Activated naive CD4-positive, alpha-beta T cell treated with anti-CD3 and anti-CD28 coated beads, Interleukin-2, amount 50 U/mL, for 72 hours (primary cell): ENCODE measurements around the gene EBF3. TPM values are rescaled to one million over a fixed set of nuclear protein-coding genes. Genes with fewer than 3 reads are reported as not detected.

Experiments used
- ATAC-seq, 2 donors: fragments of 150-1000 bp; cut with Tn5 transposase; 2 replicates each; pipeline ENCODE4 v1.10.0; 2021; ENCODE audit warnings: mild to moderate bottlenecking in 2 of 2, moderate library complexity in 2 of 2
- DNase-seq, 2 donors: peaks; one replicate each; pipeline ENCODE4 v3.0.0; 2021 to 2022; ENCODE audit warnings: low spot score in 2 of 2
- H3K27ac Mint-ChIP-seq, 2 donors: one replicate each; pipeline ENCODE4 v1.8.0; 2022; ENCODE audit warnings: mild to moderate bottlenecking in 2 of 2, mixed read lengths in 2 of 2
- H3K36me3 Mint-ChIP-seq, 2 donors: one replicate each; pipeline ENCODE4 v1.8.0; 2022; ENCODE audit warnings: mixed read lengths in 2 of 2
- H3K9me3 Mint-ChIP-seq, 2 donors: one replicate each; pipeline ENCODE4 v1.8.0; 2022; ENCODE audit warnings: mixed read lengths in 2 of 2
- total RNA-seq, 2 donors: library from RNA; stranded (reverse); gene quantifications; one replicate each; pipeline ENCODE4 v1.2.3, GENCODE V29; 2022

EBF3 gene
- total RNA-seq, 2 donors from 2014 or later: not detected

DNA sequence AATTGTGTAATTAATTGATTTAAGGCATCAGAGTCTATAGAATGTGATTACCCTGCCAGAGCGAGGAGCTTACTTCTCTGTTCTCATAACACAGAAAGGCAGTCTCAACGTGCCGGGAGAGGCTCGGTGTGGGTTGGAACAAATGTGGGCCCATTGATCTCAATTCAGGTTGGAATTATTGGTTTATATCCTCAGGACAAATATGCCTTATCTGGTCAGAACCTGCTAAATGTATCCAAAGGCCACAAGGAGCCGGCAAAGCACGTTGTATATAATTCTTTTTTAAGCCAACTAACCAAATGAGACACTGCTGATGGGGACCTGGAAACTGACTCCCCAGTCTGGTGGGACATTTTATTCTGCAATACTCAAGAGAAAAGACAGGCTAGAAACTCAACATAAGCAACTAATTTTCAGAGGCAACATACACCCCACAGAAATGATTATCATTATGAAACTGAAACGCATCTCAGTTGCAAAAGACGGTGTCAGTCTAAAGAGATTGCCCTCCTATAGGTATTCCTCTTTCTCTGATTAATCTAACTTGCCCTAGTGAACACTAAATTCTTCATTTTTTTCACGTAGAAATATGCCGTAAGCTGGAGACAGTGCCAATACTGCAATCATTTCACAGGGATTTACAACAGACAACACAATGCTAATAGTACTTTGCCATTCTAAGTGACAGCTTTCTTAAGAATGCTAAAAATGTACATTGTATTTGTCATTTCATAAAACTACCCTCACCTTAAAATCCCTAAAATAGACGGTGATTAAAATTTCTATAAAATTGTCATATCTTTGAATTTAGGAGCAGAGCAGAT, 9.4 kb downstream of the EBF3 start:
- DNase-seq (no peak), ATAC-seq (no peak)
- H3K36me3 Mint-ChIP-seq: peaks cover 0 to 18% of the 10 kb centered on the region in 2 donors
- H3K27ac Mint-ChIP-seq: no peak overlapping the region
- no peaks in the 10 kb centered on the region for H3K9me3 Mint-ChIP-seq

DNA sequence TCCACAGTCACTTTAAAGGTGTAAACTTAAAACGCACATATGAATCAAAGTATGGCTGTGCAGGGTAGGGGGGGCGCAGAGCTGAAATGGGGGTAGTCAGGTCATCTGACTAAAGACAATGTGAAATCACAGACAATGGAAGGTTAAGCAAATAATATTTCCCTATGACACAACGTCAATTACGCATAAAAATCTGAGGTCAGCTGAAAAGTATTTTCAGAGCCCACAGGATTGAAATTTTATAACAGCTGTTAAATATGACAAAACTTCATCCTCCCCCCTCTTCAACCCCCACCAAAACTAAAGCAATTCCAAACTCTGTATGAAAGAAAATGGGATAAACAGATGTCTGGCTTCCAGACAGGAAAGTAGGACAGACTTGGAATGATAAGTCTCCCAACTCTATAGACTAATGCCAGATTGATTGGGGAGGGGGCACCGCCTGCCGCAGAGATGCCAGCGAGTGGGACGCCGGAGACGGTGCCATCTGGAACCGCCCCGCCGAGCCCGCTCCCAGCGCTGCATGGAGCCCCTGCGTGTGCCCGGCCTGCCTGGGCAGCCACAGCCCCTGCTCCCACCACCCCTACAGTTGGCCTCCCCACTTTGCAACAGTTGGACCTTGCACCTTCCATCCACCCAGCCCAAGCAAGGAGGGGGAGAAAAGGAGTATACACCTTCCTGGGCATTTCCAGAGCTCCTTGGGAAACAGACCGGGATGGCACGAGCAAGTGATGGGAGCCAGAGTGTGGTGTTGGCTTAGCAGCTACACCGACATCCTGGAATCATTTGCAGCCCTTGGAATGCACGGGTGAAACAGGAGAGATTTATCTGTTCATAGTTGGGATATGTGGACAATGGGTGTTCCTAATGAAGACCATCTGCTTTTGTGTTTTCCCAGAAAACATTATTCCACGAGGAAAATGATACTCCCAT, 10.7 kb downstream of the EBF3 start:
- Mint-ChIP-seq H3K27ac (no peak overlapping the region), H3K36me3 (peaks cover 0 to 17% of the 10 kb centered on the region in 2 donors), H3K9me3 (no peaks in the 10 kb centered on the region)
- ATAC-seq: no peak
- DNase-seq: no peak

DNA sequence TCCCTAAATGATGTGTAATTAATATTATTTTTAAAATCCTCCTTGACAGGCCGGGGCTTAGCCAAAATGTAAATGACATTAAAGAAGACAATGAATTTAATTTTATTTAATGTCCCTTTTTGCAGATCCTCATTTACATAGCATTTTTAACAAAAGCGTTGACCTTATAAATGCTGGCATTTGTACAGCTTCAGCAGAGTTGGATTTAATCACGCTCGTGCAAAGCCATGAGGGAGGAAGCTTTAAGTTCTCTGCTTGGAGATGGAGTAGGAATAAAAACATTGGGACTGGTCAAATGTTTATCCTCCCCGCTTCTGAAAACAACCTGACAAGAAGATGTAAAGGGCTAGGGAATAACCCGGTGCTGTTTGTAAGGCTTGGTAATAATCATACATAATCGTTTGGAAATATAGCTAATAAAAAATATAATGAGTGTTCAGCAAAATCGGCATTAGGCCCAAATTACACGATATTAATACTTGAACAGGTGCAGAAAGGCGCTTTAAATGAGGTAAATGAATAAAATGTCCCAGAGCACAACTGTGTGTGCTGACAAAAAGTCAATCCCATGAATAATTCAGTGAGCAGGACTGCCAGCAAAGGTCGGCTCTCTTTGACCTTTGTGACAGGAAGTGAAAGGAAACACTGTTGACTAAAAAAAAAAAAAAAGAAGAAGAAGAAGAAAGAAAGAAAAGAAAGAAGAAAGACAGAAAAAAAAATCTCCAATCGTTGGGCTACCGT, 11.5 kb downstream of the EBF3 start:
- DNase-seq: no peak
- Mint-ChIP-seq H3K9me3 (no peaks in the 10 kb centered on the region), H3K36me3 (peaks cover 0 to 12% of the 10 kb centered on the region in 2 donors), H3K27ac (no peak overlapping the region)
- no peak for ATAC-seq

DNA sequence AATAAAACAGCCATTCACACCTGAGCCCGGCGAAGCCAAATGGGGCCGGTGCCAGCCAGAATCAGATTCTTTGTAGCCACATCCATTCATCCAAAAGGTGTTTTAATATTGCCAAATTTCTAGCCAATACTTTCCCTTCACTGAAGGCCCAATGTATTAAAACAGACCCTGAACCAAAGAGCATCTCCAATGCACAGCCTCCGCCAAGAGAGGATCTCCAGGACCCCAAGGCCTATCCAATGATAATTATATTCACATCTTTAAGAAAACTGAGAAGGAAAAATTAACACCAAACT, 12.2 kb downstream of the EBF3 start:
- Mint-ChIP-seq H3K9me3 (no peaks in the 10 kb centered on the region), H3K36me3 (peaks cover 0 to 6% of the 10 kb centered on the region in 2 donors), H3K27ac (no peak overlapping the region)
- no peak for DNase-seq
- ATAC-seq: no peak

DNA sequence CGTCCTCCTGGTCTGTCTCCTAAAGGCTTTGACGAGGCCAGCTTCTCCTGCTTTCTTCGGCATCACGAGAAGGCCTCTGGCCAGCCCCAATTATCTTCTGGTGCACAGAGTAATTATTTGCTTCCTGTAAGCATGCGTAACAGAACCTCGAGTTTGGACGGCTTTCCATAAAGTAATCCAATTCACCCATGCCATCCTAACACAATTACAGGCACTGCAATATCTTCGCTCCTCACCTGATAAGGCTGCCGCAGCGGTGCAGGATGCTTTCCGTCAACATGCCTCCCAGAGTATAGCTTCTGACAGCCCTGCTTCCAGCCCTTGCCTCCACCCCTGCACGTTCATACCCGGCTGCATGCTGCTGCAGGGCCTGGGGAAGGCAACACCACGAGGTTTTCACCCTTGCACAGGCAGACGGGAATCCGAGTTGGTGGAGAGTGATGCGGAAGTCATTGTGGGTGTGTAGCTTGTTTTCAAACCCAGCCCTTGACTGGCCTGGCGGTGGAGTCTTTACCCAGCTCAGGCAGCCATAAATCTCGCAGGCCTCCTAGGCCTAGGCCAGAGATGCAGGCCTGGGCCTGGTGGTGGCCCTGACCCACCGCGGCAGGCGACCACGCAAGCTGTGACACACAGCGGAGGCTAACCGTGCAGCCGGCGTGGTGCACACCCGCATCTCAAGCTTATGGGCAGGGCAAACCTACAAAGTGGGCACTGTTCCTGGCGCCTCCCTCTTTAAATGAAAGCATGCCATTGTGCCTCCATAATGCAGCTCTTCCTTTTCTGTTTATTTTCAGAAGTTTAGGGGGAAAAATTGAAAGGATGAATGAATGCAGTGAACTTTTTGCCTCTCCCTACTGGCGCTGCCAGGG, 12.7 kb downstream of the EBF3 start:
- H3K36me3 Mint-ChIP-seq: peaks cover 0 to 3% of the 10 kb centered on the region in 2 donors
- DNase-seq: no peak
- H3K9me3 Mint-ChIP-seq: no peaks in the 10 kb centered on the region
- no peak for ATAC-seq
- no peak overlapping the region for H3K27ac Mint-ChIP-seq

DNA sequence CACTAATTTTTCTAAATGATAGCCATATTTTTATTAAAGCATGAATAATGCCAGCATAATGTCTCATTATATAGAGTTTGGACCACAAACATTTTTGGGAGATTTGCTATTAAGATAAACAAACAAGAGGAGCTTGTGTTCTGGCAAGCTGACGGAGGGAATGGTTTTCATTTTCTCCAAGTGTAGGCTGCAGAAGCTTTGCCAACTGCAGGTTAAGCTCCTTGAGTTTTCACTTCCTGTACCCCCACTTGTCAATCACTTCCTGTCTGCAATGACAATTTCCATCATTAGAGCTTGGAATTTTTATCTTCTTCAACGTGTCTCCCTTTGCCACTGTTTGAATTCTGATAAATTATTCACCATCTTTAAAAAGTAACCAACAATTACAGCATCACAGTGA, 13.4 kb downstream of the EBF3 start:
- H3K36me3 Mint-ChIP-seq: no peaks in the 10 kb centered on the region
- no peaks in the 10 kb centered on the region for H3K9me3 Mint-ChIP-seq
- ATAC-seq: no peak
- DNase-seq: no peak
- no peak overlapping the region for H3K27ac Mint-ChIP-seq

DNA sequence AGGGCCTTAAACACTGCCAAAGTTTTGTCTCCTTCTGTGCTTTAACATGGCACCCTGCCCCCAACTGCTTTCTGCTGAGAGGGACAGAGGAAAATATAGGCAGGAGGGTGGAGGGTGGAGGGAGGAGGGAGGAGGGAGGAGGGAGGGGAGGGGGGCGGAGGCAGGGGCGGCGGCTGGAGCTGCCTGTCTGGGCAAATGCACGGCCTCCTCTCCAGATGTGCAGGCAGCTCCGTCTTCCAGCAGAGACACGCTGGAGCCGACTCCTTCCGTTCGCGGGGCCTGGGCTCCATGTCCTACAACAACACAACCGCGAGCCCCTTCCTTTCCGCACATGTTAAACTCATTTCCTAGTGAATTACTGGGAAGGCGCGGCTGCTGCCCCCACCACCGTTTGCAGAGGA, 14.2 kb downstream of the EBF3 start:
- Mint-ChIP-seq H3K27ac (no peak overlapping the region), H3K9me3 (no peaks in the 10 kb centered on the region), H3K36me3 (no peaks in the 10 kb centered on the region)
- DNase-seq: no peak
- ATAC-seq: no peak

DNA sequence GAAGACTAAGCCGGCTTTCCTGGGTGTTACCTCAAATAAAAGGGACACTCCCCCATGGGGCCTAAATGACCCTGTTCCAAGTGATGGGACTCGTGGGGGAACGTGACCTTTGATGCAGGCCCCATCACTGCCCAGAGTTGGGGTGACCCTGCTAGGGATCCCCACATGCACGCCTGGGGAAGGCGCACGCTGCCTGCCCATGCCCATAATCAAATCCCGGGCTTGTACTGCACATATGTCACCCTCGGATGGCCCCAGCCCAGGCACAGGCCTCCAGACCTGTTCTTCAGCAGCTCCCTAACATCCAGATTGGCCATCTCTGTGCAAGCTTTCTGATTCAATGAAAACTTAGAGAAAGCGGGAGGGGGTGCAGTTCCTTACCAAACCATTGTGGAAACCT, 14.7 kb downstream of the EBF3 start:
- ATAC-seq (no peak), DNase-seq (no peak)
- Mint-ChIP-seq H3K27ac (no peak overlapping the region), H3K9me3 (no peaks in the 10 kb centered on the region), H3K36me3 (no peaks in the 10 kb centered on the region)

DNA sequence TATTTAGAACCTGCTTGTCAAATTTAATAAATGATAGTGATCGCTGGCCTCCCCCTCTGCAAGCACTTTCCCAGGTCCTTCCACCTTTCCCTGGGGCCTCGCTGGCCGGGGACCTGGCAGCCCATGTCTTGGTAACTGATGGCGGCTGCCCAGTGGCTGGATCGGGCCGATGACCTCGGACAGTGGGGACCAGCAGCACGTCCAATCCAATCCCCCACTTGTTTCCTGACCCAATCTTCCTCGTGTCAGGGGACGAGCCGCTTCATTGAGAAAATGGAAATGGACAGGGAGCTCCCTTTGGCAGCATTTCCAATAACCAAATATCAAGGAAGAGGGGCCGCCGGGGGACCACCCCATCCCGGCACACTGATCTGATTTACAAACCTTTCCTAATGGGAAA, 17.2 kb downstream of the EBF3 start:
- no peaks in the 10 kb centered on the region for H3K9me3 Mint-ChIP-seq
- ATAC-seq (no peak), DNase-seq (no peak)
- no peaks in the 10 kb centered on the region for H3K36me3 Mint-ChIP-seq
- H3K27ac Mint-ChIP-seq: no peak overlapping the region

DNA sequence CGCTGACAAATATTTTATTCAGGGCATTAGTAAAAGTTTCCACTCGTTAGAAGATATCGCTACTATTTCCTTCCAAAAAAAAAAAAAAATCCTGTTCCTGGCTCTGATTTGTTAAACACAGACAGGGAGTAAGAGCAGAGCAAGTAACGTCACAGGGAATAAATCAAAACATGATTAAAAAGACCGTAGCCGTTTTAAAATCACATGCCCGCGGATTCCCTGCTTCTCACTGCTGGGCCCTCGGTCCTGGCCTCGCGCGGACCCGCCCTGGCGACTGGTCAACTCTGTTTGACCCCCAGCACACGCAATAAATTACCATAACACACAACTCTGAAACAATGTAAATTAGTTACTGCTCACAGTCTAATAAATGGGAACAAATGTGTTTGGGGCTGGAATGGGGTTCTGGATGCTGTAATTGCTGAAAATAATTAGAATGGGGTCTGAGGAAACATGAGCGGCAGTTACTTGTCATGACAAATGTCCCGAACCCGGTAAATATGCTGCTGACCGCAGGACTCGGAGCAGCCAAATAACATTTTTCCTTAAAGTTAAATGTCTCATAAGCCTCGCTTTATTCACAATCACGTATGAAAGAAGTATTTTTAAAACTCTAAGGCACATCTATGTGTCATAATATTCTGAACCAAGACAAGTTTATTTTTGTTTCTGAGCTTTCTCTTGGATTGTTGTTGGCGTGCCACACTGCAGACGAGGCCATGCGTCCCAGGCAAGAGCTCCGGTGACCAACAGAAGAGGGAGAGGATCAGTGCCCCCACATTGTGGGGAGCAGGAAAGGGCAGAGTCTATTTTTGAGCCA, 17.9 kb downstream of the EBF3 start:
- no peaks in the 10 kb centered on the region for H3K9me3 Mint-ChIP-seq
- DNase-seq (no peak), ATAC-seq (no peak)
- H3K36me3 Mint-ChIP-seq: no peaks in the 10 kb centered on the region
- no peak overlapping the region for H3K27ac Mint-ChIP-seq

DNA sequence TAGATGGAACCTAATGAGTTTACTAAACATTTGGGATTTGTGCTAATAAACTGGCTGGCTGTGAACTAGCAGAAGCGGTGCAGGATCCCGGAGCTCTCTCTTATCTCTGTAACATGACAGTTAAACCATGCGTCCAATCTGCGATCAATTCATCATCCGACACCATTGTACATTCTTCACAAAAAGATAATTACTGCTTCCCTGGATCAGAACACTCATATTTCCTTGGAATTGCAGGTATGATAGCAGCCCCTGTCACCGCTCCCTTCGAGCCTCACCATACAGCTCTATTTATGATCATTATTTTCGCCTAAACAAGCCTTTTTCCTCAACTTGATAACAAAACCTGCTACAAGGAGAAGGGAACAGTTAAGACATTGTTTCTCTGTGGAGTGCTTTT, 18.5 kb downstream of the EBF3 start:
- H3K27ac Mint-ChIP-seq: no peak overlapping the region
- DNase-seq (no peak), ATAC-seq (no peak)
- H3K36me3 Mint-ChIP-seq: no peaks in the 10 kb centered on the region
- H3K9me3 Mint-ChIP-seq: no peaks in the 10 kb centered on the region

DNA sequence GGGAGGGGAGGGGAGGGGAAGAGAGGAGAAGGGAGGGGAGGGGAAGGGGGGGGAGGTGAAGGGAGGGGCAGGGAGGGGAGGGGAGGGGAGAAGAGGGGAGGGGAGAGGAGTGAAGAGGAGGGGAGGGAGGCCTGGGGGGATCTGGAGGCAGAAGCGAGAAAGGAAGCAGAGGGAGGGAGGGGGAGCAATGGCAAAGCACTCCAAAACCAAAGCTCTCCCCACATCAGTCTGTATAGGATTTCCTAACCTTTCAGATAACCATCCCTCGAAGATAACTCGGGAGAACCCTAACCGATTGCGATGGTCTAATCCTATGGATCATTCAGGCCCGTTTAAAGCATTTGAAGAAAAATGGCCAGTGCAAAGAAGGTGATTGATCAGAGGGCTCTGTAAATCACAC, 19.0 kb downstream of the EBF3 start:
- Mint-ChIP-seq H3K36me3 (no peaks in the 10 kb centered on the region), H3K9me3 (no peaks in the 10 kb centered on the region), H3K27ac (no peak overlapping the region)
- no peak for ATAC-seq
- DNase-seq: no peak

DNA sequence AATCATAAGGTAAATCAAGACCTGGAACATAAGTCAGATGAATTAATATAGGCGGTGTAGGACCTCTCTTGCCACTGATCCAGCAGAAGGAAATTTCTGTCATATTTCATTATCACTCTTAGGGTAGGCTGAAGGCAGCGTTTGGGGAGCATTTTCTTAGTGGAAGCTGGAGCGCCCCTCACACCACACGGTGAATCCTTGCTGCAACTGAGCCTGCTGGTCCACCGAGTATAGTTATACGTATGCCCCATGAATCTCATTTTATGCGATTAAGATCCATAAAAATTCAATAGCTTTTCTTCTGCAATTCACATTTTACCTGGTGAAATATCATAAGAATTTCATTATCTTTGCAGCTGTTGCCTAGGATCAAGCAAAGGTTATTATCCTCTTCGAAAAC, 19.6 kb downstream of the EBF3 start:
- Mint-ChIP-seq H3K36me3 (no peaks in the 10 kb centered on the region), H3K27ac (no peak overlapping the region), H3K9me3 (no peaks in the 10 kb centered on the region)
- no peak for DNase-seq
- no peak for ATAC-seq

DNA sequence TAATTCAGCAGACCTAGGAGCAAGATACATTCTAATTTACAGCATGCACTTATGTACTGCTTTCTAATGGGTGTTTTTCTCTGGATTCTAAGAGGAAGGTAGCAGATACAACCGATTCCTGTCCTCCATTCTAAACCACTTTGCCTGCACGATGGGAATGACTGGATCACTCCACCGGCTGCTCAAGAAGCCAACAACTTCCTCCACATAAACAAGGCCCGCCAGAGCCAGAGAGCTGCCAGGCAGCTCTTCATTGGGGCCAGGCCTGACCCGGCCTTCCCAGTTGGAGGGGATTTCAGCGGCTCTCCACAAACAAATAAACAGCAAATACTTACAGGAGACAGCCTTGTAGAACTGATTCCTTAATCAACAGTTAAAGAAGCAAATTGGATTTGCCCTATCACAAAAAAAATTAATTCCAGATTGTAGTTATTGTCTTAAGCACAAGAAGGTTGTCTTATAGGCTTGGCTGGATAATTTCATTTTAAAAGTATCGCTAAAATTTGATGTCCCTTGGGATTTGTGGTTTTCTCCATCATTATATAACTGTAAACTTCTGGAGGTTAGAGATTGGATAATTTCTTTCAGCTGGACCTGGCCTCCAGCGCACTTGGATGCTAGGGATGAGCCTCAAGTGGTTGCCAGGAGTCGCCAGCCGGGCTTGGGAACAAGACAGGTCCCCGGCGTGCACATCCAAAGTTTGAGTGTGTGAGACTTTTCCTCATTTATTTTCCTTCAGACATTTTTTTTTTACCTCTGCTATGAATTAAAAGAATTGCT, 20.9 kb downstream of the EBF3 start:
- DNase-seq (no peak), ATAC-seq (no peak)
- no peaks in the 10 kb centered on the region for H3K36me3 Mint-ChIP-seq
- H3K27ac Mint-ChIP-seq: no peak overlapping the region
- no peaks in the 10 kb centered on the region for H3K9me3 Mint-ChIP-seq

DNA sequence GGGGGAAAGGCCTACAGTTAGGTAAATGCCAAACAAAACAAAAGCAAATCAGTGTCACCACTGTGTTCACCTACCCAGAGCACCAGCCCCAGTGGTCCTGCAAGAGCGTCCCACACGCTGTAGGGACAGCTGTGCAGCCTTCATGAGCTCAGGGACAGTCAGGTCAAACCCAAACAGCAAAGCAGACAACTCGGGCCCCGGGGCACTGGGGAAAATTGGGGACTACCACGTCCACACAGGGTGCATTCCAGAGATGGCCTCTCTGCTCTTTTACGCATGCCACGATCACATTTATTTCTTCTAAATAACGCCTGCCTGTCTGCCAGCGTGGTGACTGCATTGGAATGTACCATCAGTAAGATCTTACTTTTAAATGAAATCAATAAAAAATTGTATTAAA, 21.7 kb downstream of the EBF3 start:
- H3K9me3 Mint-ChIP-seq: no peaks in the 10 kb centered on the region
- H3K27ac Mint-ChIP-seq: no peak overlapping the region
- no peak for ATAC-seq
- no peak for DNase-seq
- no peaks in the 10 kb centered on the region for H3K36me3 Mint-ChIP-seq
